WTC11 (cell line): ENCODE measurements around the gene VEZF1. TPM values are rescaled to one million over a fixed set of nuclear protein-coding genes. Genes with fewer than 3 reads are reported as not detected.

Source experiments
- ARID4B ChIP-seq: sonication (generic); formaldehyde crosslinking; IDR thresholded peaks from 2 replicates; pipeline ENCODE4 v1.8.0; 2023; ENCODE audit warnings: missing genetic modification reagents, mild to moderate bottlenecking, borderline replicate concordance
- CTCF ChIP-seq: fragments of 200-600 bp; IDR thresholded peaks from 2 replicates; pipeline ENCODE4 v1.8.0; 2022; ENCODE audit warnings: antibody characterized with exemption
- E2F5 ChIP-seq: sonication (generic); formaldehyde crosslinking; IDR thresholded peaks from 2 replicates; pipeline ENCODE4 v1.8.1; 2022; ENCODE audit warnings: mild to moderate bottlenecking, moderate library complexity, missing genetic modification reagents
- ELF4 ChIP-seq: sonication (generic); formaldehyde crosslinking; IDR thresholded peaks from 2 replicates; pipeline ENCODE4 v1.8.1; 2022; ENCODE audit warnings: low read depth, mild to moderate bottlenecking, moderate library complexity, missing genetic modification reagents
- ERG ChIP-seq: fragments of 250-450 bp; sonication (Bioruptor Pico); IDR thresholded peaks from 2 replicates; pipeline ENCODE4 v1.8.0; 2021; ENCODE audit warnings: mild to moderate bottlenecking
- OVOL2 ChIP-seq: fragments of 250-450 bp; sonication (Bioruptor Pico); IDR thresholded peaks from 2 replicates; pipeline ENCODE4 v1.9.0; 2021; ENCODE audit warnings: mild to moderate bottlenecking, borderline replicate concordance
- PRDM15 ChIP-seq: sonication (generic); formaldehyde crosslinking; IDR thresholded peaks from 2 replicates; pipeline ENCODE4 v1.8.0; 2022; ENCODE audit warnings: missing genetic modification reagents
- PREB ChIP-seq: sonication (generic); formaldehyde crosslinking; IDR thresholded peaks from 2 replicates; pipeline ENCODE4 v1.8.1; 2022; ENCODE audit warnings: mild to moderate bottlenecking, missing genetic modification reagents, moderate library complexity, borderline replicate concordance
- ZNF532 ChIP-seq: fragments of 250-450 bp; sonication (Bioruptor Pico); IDR thresholded peaks from 2 replicates; pipeline ENCODE4 v1.9.0; 2021; ENCODE audit warnings: mild to moderate bottlenecking, borderline replicate concordance
- ZNF671 ChIP-seq: fragments of 250-450 bp; sonication (Bioruptor Pico); IDR thresholded peaks from 2 replicates; pipeline ENCODE4 v1.8.0; 2021; ENCODE audit warnings: mild to moderate bottlenecking
- total RNA-seq: library from RNA; stranded (reverse); gene quantifications from 3 replicates; pipeline ENCODE4 v1.2.3, GENCODE V29; 2021

Gene VEZF1
- total RNA-seq, 1 experiment from 2014 or later: 43.3 TPM

GRCh38 chr17:57997085-57997809, 9.2 kb upstream of the VEZF1 start (continued):
- TF ChIP-seq ARID4B (CRISPR knock-in tag) (no peak), ERG (CRISPR knock-in tag) (no peak), PREB (CRISPR knock-in tag) (no peak), OVOL2 (CRISPR knock-in tag) (no peak), ZNF671 (no peak), PRDM15 (no peak), CTCF (no peak), ELF4 (CRISPR knock-in tag) (no peak), E2F5 (CRISPR knock-in tag) (no peak), ZNF532 (no peak)
- TF ChIP-seq, all 79 proteins: peak for 0
